Ovary (tissue), 9 donors: ENCODE results near the gene GADD45A. TPM values are rescaled to one million over a fixed set of nuclear protein-coding genes. Genes with fewer than 3 reads are reported as not detected.
A peak's percentile ranks its signal among the peaks of the same experiment; 100 is the strongest.

ENCODE experiments used
- DNase-seq, 5 donors: peaks; one replicate each; pipeline ENCODE4 v3.0.0-alpha.2; 2019 to 2020
- H3K27ac ChIP-seq, 2 donors: fragments of 200-600 bp; one replicate each; pipeline versions ENCODE4 v1.5.1 to v1.8.0; 2019 to 2022
- H3K27me3 ChIP-seq: fragments of 200-600 bp; one replicate; pipeline ENCODE4 v1.8.0; 2022
- H3K36me3 ChIP-seq: fragments of 200-600 bp; sonication (generic); one replicate; pipeline ENCODE4 v1.5.1; 2019
- H3K4me1 ChIP-seq: one replicate; pipeline ENCODE4 v1.8.1; 2013; ENCODE audit warnings: mild to moderate bottlenecking, moderate library complexity; ENCODE audit not compliant: insufficient read depth
- H3K4me3 ChIP-seq: fragments of 200-600 bp; sonication (generic); one replicate; pipeline ENCODE4 v1.5.1; 2017
- H3K9me3 ChIP-seq, 2 donors: fragments of 200-600 bp in 1 of 2; sonication (generic) in 1 of 2; one replicate each; pipeline versions ENCODE4 v1.5.1 to v1.8.1; 2013 to 2019; ENCODE audit warnings: mild to moderate bottlenecking in 1 of 2, moderate library complexity in 1 of 2
- EP300 ChIP-seq: sonication (generic); formaldehyde crosslinking; IDR thresholded peaks from one replicate; pipeline ENCODE4 v1.6.1; 2017; ENCODE audit warnings: antibody characterized with exemption
- POLR2A ChIP-seq: fragments of 450-650 bp; IDR thresholded peaks from one replicate; pipeline ENCODE4 v1.6.1; 2017; ENCODE audit warnings: antibody characterized with exemption, mild to moderate bottlenecking, moderate library complexity
- WGBS, 3 donors: extraction: QIAGEN DNeasy Blood & Tissue Kit in 1 of 3; methylation state at CpG; one replicate each; pipeline versions ENCODE4 v1.1.5 to v1.1.7; 2013 to 2017; 5-methylcytosine and 5-hydroxymethylcytosine counted together
- intact Hi-C, 4 donors: fragments of 100-400 bp; cut with DNase I; formaldehyde crosslinking; loops; one replicate each; pipeline versions ENCODE4 v1.11.0 to v1.15.1; 2022 to 2023
- polyA plus RNA-seq, 2 donors: library from polyadenylated mRNA; stranded (reverse); fragments of 200-250 nt in 1 of 2; fragments of 350-450 nt in 1 of 2; fragmentation: Illumina TruSeq in 1 of 2; extraction: RNeasy Lipid Tissue Mini Kit (QIAGEN cat#74804) in 1 of 2; gene quantifications; one replicate each; pipeline ENCODE4 v1.2.3, GENCODE V29; 2013 to 2014
- total RNA-seq, 7 donors: library from RNA; depleted of rRNA in 2 of 7; stranded (reverse); fragments of >200 nt in 2 of 7; fragmentation: NEBNext Ultra II Directional in 3 of 7; extraction: Animal tissue kit (Norgen Biotek cat#: 25700) in 3 of 7; gene quantifications; one replicate each; pipeline versions ENCODE4 v1.1.0 to v1.2.4, GENCODE V29; 2016 to 2023
- TF ChIP-seq, protein P1 (sequence below), 3 donors: fragments of 450-650 bp in 2 of 3; fragments of 200-600 bp in 1 of 3; IDR thresholded peaks; one replicate each; pipeline versions ENCODE4 v1.5.1 to v1.8.0; 2016 to 2022; ENCODE audit warnings: antibody characterized with exemption in 3 of 3, mild to moderate bottlenecking in 1 of 3
- donor health status: DM: no; HTN: no; CAD: no; lungs with moderate emphysema.
- donor health status: DM: no; HTN: no; CAD: no.
- donor health status: Bipolar disorder and iron deficiency.
- donor health status: DM: yes; HTN: yes; CAD: no.
- donor health status: DM: no; HTN: no; CAD: no.
- donor health status: DM: yes; HTN: yes; CAD: no.

GADD45A gene
- total and polyA plus RNA-seq, 9 donors = 22.1 to 132 (median 37.5) TPM

GRCh38 chr1:67734323-67734690 lies 49.3 kb downstream of the GADD45A start:
- DNase-seq = no peak
- no peaks in the 10 kb centered on the region for H3K36me3 ChIP-seq
- 60 to 70% (median 62%) methylated on average over 3 of the region's 3 CpGs for WGBS, 3 donors
- no peaks in the 10 kb centered on the region for H3K27me3 ChIP-seq
- H3K27ac ChIP-seq = no peak overlapping the region
- TF ChIP-seq POLR2A (no peak), EP300 (no peak)
- TF ChIP-seq, protein P1, sequence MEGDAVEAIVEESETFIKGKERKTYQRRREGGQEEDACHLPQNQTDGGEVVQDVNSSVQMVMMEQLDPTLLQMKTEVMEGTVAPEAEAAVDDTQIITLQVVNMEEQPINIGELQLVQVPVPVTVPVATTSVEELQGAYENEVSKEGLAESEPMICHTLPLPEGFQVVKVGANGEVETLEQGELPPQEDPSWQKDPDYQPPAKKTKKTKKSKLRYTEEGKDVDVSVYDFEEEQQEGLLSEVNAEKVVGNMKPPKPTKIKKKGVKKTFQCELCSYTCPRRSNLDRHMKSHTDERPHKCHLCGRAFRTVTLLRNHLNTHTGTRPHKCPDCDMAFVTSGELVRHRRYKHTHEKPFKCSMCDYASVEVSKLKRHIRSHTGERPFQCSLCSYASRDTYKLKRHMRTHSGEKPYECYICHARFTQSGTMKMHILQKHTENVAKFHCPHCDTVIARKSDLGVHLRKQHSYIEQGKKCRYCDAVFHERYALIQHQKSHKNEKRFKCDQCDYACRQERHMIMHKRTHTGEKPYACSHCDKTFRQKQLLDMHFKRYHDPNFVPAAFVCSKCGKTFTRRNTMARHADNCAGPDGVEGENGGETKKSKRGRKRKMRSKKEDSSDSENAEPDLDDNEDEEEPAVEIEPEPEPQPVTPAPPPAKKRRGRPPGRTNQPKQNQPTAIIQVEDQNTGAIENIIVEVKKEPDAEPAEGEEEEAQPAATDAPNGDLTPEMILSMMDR (IDR thresholded peaks at IDR 0.05) = no peak
- intact Hi-C loops = no loop called here
- H3K4me3 ChIP-seq = no peak overlapping the region
- H3K4me1 ChIP-seq = peaks cover 11% of the 10 kb centered on the region
- H3K9me3 ChIP-seq = no peaks in the 10 kb centered on the region

GRCh38 chr1:67735206-67735605 lies 50.2 kb downstream of the GADD45A start:
- TF ChIP-seq POLR2A (no peak), EP300 (no peak)
- TF ChIP-seq, protein P1 (IDR thresholded peaks at IDR 0.05) = no peak
- H3K4me1 ChIP-seq = peaks cover 11% of the 10 kb centered on the region
- DNase-seq = no peak
- intact Hi-C loops = no loop called here
- 35 to 47% (median 37%) methylated on average over 3 of the region's 3 CpGs for WGBS, 3 donors
- H3K27ac ChIP-seq = no peak overlapping the region
- no peaks in the 10 kb centered on the region for H3K27me3 ChIP-seq
- H3K9me3 ChIP-seq = no peaks in the 10 kb centered on the region
- H3K4me3 ChIP-seq = no peak overlapping the region
- H3K36me3 ChIP-seq = no peaks in the 10 kb centered on the region

GRCh38 chr1:67735806-67736627 lies 51.0 kb downstream of the GADD45A start:
- TF ChIP-seq EP300 (peak; percentile 23), POLR2A (no peak)
- TF ChIP-seq, protein P1 (IDR thresholded peaks at IDR 0.05) = no peak
- Histone ChIP-seq H3K36me3 (no peaks in the 10 kb centered on the region), H3K4me1 (peaks cover 12% of the 10 kb centered on the region), H3K27ac (peak overlapping the region in 1 of 2 donors; percentile 41), H3K4me3 (peak overlapping the region; percentile 1), H3K27me3 (no peaks in the 10 kb centered on the region), H3K9me3 (no peaks in the 10 kb centered on the region)
- intact Hi-C loops = loop anchor here in 1 of 4 donors (2.0 kb wide), 1 partner anchor 51 kb away; the partner anchor contains the start of gene GADD45A
- DNase-seq = peak; percentile 75 to 90 (median 83)
- WGBS, 3 donors = 2% methylated on average over 11 of the region's 11 CpGs

DNA sequence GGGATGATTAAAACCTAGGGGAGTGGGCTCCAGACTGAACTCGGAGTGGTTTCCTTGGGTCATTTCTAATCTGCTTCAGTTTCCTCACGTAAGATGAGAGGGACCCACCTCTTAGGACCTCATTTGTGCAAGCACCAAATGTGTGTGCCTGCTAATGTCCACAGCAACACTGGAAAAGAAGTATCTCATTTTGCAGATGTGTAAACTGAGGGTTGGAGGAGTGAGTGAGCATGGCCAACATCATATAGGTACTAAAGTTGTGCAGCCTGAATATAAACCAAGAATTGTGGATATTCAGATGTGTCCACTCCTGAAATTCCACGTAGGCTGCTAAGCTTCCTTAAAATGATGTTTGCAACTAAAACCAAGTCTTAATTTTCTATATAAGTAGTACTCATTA lies 51.7 kb downstream of the GADD45A start:
- H3K27me3 ChIP-seq = no peaks in the 10 kb centered on the region
- H3K36me3 ChIP-seq = no peaks in the 10 kb centered on the region
- H3K4me1 ChIP-seq = peaks cover 12% of the 10 kb centered on the region
- intact Hi-C loops = loop anchor here in 1 of 4 donors (2.0 kb wide), 1 partner anchor 52 kb away; the partner anchor contains the start of gene GADD45A
- 64 to 83% (median 67%) methylated on average over 3 of the region's 3 CpGs for WGBS, 3 donors
- H3K4me3 ChIP-seq = no peak overlapping the region
- peak overlapping the region in 1 of 2 donors; percentile 41 for H3K27ac ChIP-seq
- DNase-seq = no peak
- TF ChIP-seq, protein P1 (IDR thresholded peaks at IDR 0.05) = no peak
- TF ChIP-seq EP300 (no peak), POLR2A (no peak)
- H3K9me3 ChIP-seq = no peaks in the 10 kb centered on the region
